T-helper 17 cell (primary cell): ENCODE measurements around the gene HOXB8. TPM values are rescaled to one million over a fixed set of nuclear protein-coding genes. Genes with fewer than 3 reads are reported as not detected.

Experiments used
- total RNA-seq, 4 donors: library from RNA in 2 of 4; stranded (reverse) in 2 of 4; gene quantifications; one replicate each; pipeline ENCODE4 v1.2.3 and lab custom pipeline; 2022 to 2026

Gene HOXB8
- total RNA-seq, 2 donors from 2014 or later = not detected

Other genes starting within 250 kb of the HOXB8 start
- gene SKAP1, start 185.1 kb downstream of the HOXB8 start, total RNA-seq = 100 to 1,000 TPM; 136 to 138 TPM
- gene HOXB1, start 84.3 kb downstream of the HOXB8 start, total RNA-seq = not detected
- gene HOXB2, start 70.2 kb downstream of the HOXB8 start, total RNA-seq = 10 to 100 TPM in 1 of 2 donors, 1 to 10 TPM in 1; 4.5 to 18.8 TPM
- gene HOXB4, start 36.9 kb downstream of the HOXB8 start, total RNA-seq = 1 to 10 TPM in 1 of 2 donors, under 1 TPM in 1; 0.91 to 1.8 TPM
- gene HOXB3, start 25.1 kb downstream of the HOXB8 start, total RNA-seq = 1 to 10 TPM; 1.7 to 4.6 TPM
- gene HOXB5, start 21.5 kb downstream of the HOXB8 start, total RNA-seq = not detected
- gene HOXB6, start 10.3 kb downstream of the HOXB8 start, total RNA-seq = not detected
- gene HOXB7, start 4.3 kb downstream of the HOXB8 start, total RNA-seq = under 1 TPM in 1 of 2 donors, not detected in 1; 0.82 TPM
- gene HOXB9, start 11.1 kb upstream of the HOXB8 start, total RNA-seq = under 1 TPM in 1 of 2 donors, not detected in 1; 0.16 TPM
- gene PRAC1, start 107.2 kb upstream of the HOXB8 start, total RNA-seq = not detected
- not detected for gene PRAC2, start 107.9 kb upstream of the HOXB8 start, total RNA-seq
- gene HOXB13, start 113.5 kb upstream of the HOXB8 start, total RNA-seq = not detected
- not detected for gene TTLL6, start 201.9 kb upstream of the HOXB8 start, total RNA-seq
- gene CALCOCO2, start 215.7 kb upstream of the HOXB8 start, total RNA-seq = 100 to 1,000 TPM; 152 to 154 TPM